Measurements from ENCODE around the gene RAB25. TPM values are rescaled to one million over a fixed set of nuclear protein-coding genes. Genes with fewer than 3 reads are reported as not detected.

Gene RAB25
- total RNA-seq, 1 donor from 2014 or later, result 58.0 TPM

GRCh38 chr1:156042828-156043227, 18.1 kb upstream of the RAB25 start:
- no peak overlapping the region for H3K27ac ChIP-seq
- no peak for DNase-seq
- H3K9me3 ChIP-seq, result no peaks in the 10 kb centered on the region
- H3K27me3 ChIP-seq (ENCODE audit: low read depth), result no peaks in the 10 kb centered on the region
- no peak for TF ChIP-seq CTCF (IDR thresholded peaks at IDR 0.05)
- peaks cover 78% of the 10 kb centered on the region for H3K36me3 ChIP-seq
- H3K4me1 ChIP-seq, result no peaks in the 10 kb centered on the region
- intact Hi-C loops (cut with DNase I), result no loop called here
- H3K4me3 ChIP-seq, result no peak overlapping the region
- ATAC-seq, result no peak

- TF ChIP-seq CTCF (IDR thresholded peaks at IDR 0.05), result no peak
- H3K9me3 ChIP-seq, result no peaks in the 10 kb centered on the region
- H3K4me1 ChIP-seq, result no peaks in the 10 kb centered on the region
- H3K27me3 ChIP-seq (ENCODE audit: low read depth), result no peaks in the 10 kb centered on the region
- no peak for DNase-seq
- no peak overlapping the region for H3K4me3 ChIP-seq
- intact Hi-C loops (cut with DNase I), result no loop called here
- no peak for ATAC-seq
- H3K36me3 ChIP-seq, result peaks cover 78% of the 10 kb centered on the region
- no peak overlapping the region for H3K27ac ChIP-seq
Observed at GRCh38 chr1:156045076-156045475, 15.9 kb upstream of the RAB25 start.

- no peak for DNase-seq
Observed at GRCh38 chr1:156048663-156049258, 12.2 kb upstream of the RAB25 start.

GRCh38 chr1:156050376-156050775, 10.6 kb upstream of the RAB25 start:
- Histone ChIP-seq H3K4me3 (no peak overlapping the region), H3K9me3 (no peaks in the 10 kb centered on the region), H3K4me1 (peaks cover 11% of the 10 kb centered on the region), H3K27ac (no peak overlapping the region), H3K36me3 (peaks cover 35% of the 10 kb centered on the region), H3K27me3 (ENCODE audit: low read depth) (no peaks in the 10 kb centered on the region)
- TF ChIP-seq CTCF (IDR thresholded peaks at IDR 0.05), result no peak
- intact Hi-C loops (cut with DNase I), result no loop called here
- no peak for ATAC-seq
- no peak for DNase-seq

More at GRCh38 chr1:156048663-156049258, 12.2 kb upstream of the RAB25 start:
- Histone ChIP-seq H3K36me3 (peaks cover 46% of the 10 kb centered on the region), H3K4me3 (no peak overlapping the region), H3K4me1 (peaks cover 9% of the 10 kb centered on the region), H3K27me3 (ENCODE audit: low read depth) (no peaks in the 10 kb centered on the region), H3K9me3 (no peaks in the 10 kb centered on the region), H3K27ac (no peak overlapping the region)
- TF ChIP-seq CTCF (IDR thresholded peaks at IDR 0.05), result no peak
- intact Hi-C loops (cut with DNase I), result no loop called here
- ATAC-seq, result no peak

GRCh38 chr1:156051011-156051725, 9.8 kb upstream of the RAB25 start:
- Histone ChIP-seq H3K9me3 (no peaks in the 10 kb centered on the region), H3K4me3 (no peak overlapping the region), H3K4me1 (peaks cover 19% of the 10 kb centered on the region), H3K36me3 (peaks cover 34% of the 10 kb centered on the region), H3K27ac (no peak overlapping the region), H3K27me3 (ENCODE audit: low read depth) (no peaks in the 10 kb centered on the region)
- intact Hi-C loops (cut with DNase I), result no loop called here
- DNase-seq, result no peak
- TF ChIP-seq CTCF (IDR thresholded peaks at IDR 0.05), result no peak
- ATAC-seq, result no peak

Data from lower lobe of right lung (tissue), 2 donors.